Activated naive CD8-positive, alpha-beta T cell treated with anti-CD3 and anti-CD28 coated beads, Interleukin-2, amount 10 ng/mL, durations not matched to agents 7 days and 5 days (primary cell): ENCODE results near the gene C1QTNF6. TPM values are rescaled to one million over a fixed set of nuclear protein-coding genes. Genes with fewer than 3 reads are reported as not detected.

Source experiments
- ATAC-seq: fragments of 150-1000 bp; cut with Tn5 transposase; one replicate; pipeline ENCODE4 v1.10.0; 2021; ENCODE audit warnings: low read depth, moderate library complexity
- POLR2A ChIA-PET: fragments of 350-600 bp; sonication (Branson Sonifier 250); formaldehyde crosslinking; loops from one replicate; lab custom pipeline; 2021; ENCODE audit warnings: antibody characterized with exemption; lab: Charles Lee
- DNase-seq: peaks from one replicate; pipeline ENCODE4 v3.0.0; 2021
- H3K27ac Mint-ChIP-seq: one replicate; pipeline ENCODE4 v1.8.0; 2022; ENCODE audit warnings: mild to moderate bottlenecking, mixed read lengths
- H3K27me3 Mint-ChIP-seq: one replicate; pipeline ENCODE4 v1.8.0; 2022; ENCODE audit warnings: mild to moderate bottlenecking, moderate library complexity, mixed read lengths
- H3K36me3 Mint-ChIP-seq: one replicate; pipeline ENCODE4 v1.8.0; 2021; ENCODE audit warnings: mild to moderate bottlenecking, mixed read lengths
- H3K4me1 Mint-ChIP-seq: one replicate; pipeline ENCODE4 v1.8.0; 2021; ENCODE audit warnings: mixed read lengths
- H3K4me3 Mint-ChIP-seq: one replicate; pipeline ENCODE4 v1.8.0; 2022; ENCODE audit warnings: mild to moderate bottlenecking, moderate library complexity, mixed read lengths
- H3K9me3 Mint-ChIP-seq: one replicate; pipeline ENCODE4 v1.8.0; 2021; ENCODE audit warnings: mixed read lengths
- total RNA-seq, 2 experiments: library from RNA; stranded (reverse); gene quantifications; one replicate each; pipeline ENCODE4 v1.2.3, GENCODE V29; 2021

The C1QTNF6 gene
- total RNA-seq, 2 experiments from 2014 or later = 15.2 to 15.7 TPM

GRCh38 chr22:37229012-37229804, 41.2 kb upstream of the C1QTNF6 start:
- POLR2A ChIA-PET = interaction anchor here (0.6 to 7.6 kb wide), 14 partner anchors 10 to 804 kb away, joined by 3 to 424 read pairs (median 4); partner anchors contain the start of genes CYTH4, IL2RB, MFNG and RAC2
- Mint-ChIP-seq H3K9me3 (no peaks in the 10 kb centered on the region), H3K27me3 (no peaks in the 10 kb centered on the region), H3K27ac (peak overlapping the region; percentile 99), H3K36me3 (peaks cover 66% of the 10 kb centered on the region), H3K4me3 (peak overlapping the region; percentile 84), H3K4me1 (peaks cover 85% of the 10 kb centered on the region)
- DNase-seq (peak; percentile 59), ATAC-seq (peak; percentile 20)

- Mint-ChIP-seq H3K36me3 (peaks cover 72% of the 10 kb centered on the region), H3K27me3 (no peaks in the 10 kb centered on the region), H3K4me3 (peak overlapping the region; percentile 84), H3K4me1 (peaks cover 85% of the 10 kb centered on the region), H3K9me3 (no peaks in the 10 kb centered on the region), H3K27ac (peak overlapping the region; percentile 99)
- ATAC-seq = peak; percentile 21
- POLR2A ChIA-PET = interaction anchor here (0.9 to 7.6 kb wide), 8 partner anchors 10 to 258 kb away, joined by 3 to 424 read pairs (median 5); partner anchors contain the start of genes CYTH4, IL2RB, MFNG and RAC2
- peak; percentile 62 for DNase-seq
Observed at GRCh38 chr22:37228106-37229011, 40.3 kb upstream of the C1QTNF6 start.

- H3K4me1 Mint-ChIP-seq = peaks cover 85% of the 10 kb centered on the region
- peaks cover 1% of the 10 kb centered on the region for H3K9me3 Mint-ChIP-seq
- H3K27ac Mint-ChIP-seq = peak overlapping the region; percentile 93
- ATAC-seq (no peak), DNase-seq (no peak)
- peak overlapping the region; percentile 50 for H3K4me3 Mint-ChIP-seq
- H3K36me3 Mint-ChIP-seq = peaks cover 70% of the 10 kb centered on the region
- POLR2A ChIA-PET = interaction anchor here (1.7 to 12.1 kb wide), 3 partner anchors 14 to 34 kb away, joined by 4 to 327 read pairs (median 8); partner anchors contain the start of gene RAC2
- H3K27me3 Mint-ChIP-seq = no peaks in the 10 kb centered on the region
Observed at GRCh38 chr22:37226514-37226913, 38.5 kb upstream of the C1QTNF6 start.

GRCh38 chr22:37226087-37226486, 38.0 kb upstream of the C1QTNF6 start:
- peak overlapping the region; percentile 93 for H3K27ac Mint-ChIP-seq
- H3K36me3 Mint-ChIP-seq = peaks cover 67% of the 10 kb centered on the region
- POLR2A ChIA-PET = interaction anchor here (1.7 to 12.1 kb wide), 3 partner anchors 15 to 35 kb away, joined by 4 to 327 read pairs (median 8); partner anchors contain the start of gene RAC2
- no peak for ATAC-seq
- no peaks in the 10 kb centered on the region for H3K27me3 Mint-ChIP-seq
- H3K4me1 Mint-ChIP-seq = peaks cover 85% of the 10 kb centered on the region
- peaks cover 2% of the 10 kb centered on the region for H3K9me3 Mint-ChIP-seq
- H3K4me3 Mint-ChIP-seq = peak overlapping the region; percentile 50
- DNase-seq = no peak

- POLR2A ChIA-PET = interaction anchor here (1.7 to 12.1 kb wide), 3 partner anchors 16 to 35 kb away, joined by 4 to 327 read pairs (median 8); partner anchors contain the start of gene RAC2
- Mint-ChIP-seq H3K4me1 (peaks cover 84% of the 10 kb centered on the region), H3K27me3 (no peaks in the 10 kb centered on the region), H3K9me3 (peaks cover 2% of the 10 kb centered on the region), H3K27ac (peak overlapping the region; percentile 93), H3K36me3 (peaks cover 67% of the 10 kb centered on the region), H3K4me3 (peak overlapping the region; percentile 24)
- no peak for ATAC-seq
- no peak for DNase-seq
Observed at GRCh38 chr22:37225481-37225880, 37.4 kb upstream of the C1QTNF6 start.

GRCh38 chr22:37224757-37225420, 36.8 kb upstream of the C1QTNF6 start:
- peak overlapping the region; percentile 41 for H3K4me3 Mint-ChIP-seq

GRCh38 chr22:37223965-37224551, 36.0 kb upstream of the C1QTNF6 start:
- H3K36me3 Mint-ChIP-seq = peaks cover 63% of the 10 kb centered on the region
- peak overlapping the region; percentile 58 for H3K4me3 Mint-ChIP-seq
- peak; percentile 9 for ATAC-seq
- DNase-seq = no peak
- H3K27ac Mint-ChIP-seq = peak overlapping the region; percentile 93
- H3K4me1 Mint-ChIP-seq = peaks cover 79% of the 10 kb centered on the region
- H3K27me3 Mint-ChIP-seq = no peaks in the 10 kb centered on the region
- POLR2A ChIA-PET = interaction anchor here (0.7 to 12.1 kb wide), 4 partner anchors 9 to 144 kb away, joined by 3 to 327 read pairs (median 8); partner anchors contain the start of gene RAC2
- H3K9me3 Mint-ChIP-seq = peaks cover 2% of the 10 kb centered on the region

More at GRCh38 chr22:37224757-37225420, 36.8 kb upstream of the C1QTNF6 start:
- no peaks in the 10 kb centered on the region for H3K27me3 Mint-ChIP-seq
- no peak for DNase-seq
- H3K9me3 Mint-ChIP-seq = peaks cover 2% of the 10 kb centered on the region
- POLR2A ChIA-PET = interaction anchor here (0.6 to 12.1 kb wide), 5 partner anchors 15 to 340 kb away, joined by 4 to 327 read pairs (median 8); partner anchors contain the start of gene RAC2
- peaks cover 81% of the 10 kb centered on the region for H3K4me1 Mint-ChIP-seq
- peak overlapping the region; percentile 93 for H3K27ac Mint-ChIP-seq
- H3K36me3 Mint-ChIP-seq = peaks cover 68% of the 10 kb centered on the region
- ATAC-seq = no peak

- peak overlapping the region; percentile 93 for H3K27ac Mint-ChIP-seq
- peak; percentile 37 for ATAC-seq
- DNase-seq = peak; percentile 62
- peaks cover 78% of the 10 kb centered on the region for H3K4me1 Mint-ChIP-seq
- H3K9me3 Mint-ChIP-seq = peaks cover 2% of the 10 kb centered on the region
- POLR2A ChIA-PET = interaction anchor here (0.6 to 12.1 kb wide), 14 partner anchors 9 to 386 kb away, joined by 3 to 327 read pairs (median 6); partner anchors contain the start of genes GGA1, IL2RB and RAC2
- H3K4me3 Mint-ChIP-seq = peak overlapping the region; percentile 92
- no peaks in the 10 kb centered on the region for H3K27me3 Mint-ChIP-seq
- H3K36me3 Mint-ChIP-seq = peaks cover 54% of the 10 kb centered on the region
Observed at GRCh38 chr22:37222440-37222971, 34.5 kb upstream of the C1QTNF6 start.

GRCh38 chr22:37221424-37222333, 33.6 kb upstream of the C1QTNF6 start:
- peaks cover 58% of the 10 kb centered on the region for H3K36me3 Mint-ChIP-seq

GRCh38 chr22:37220543-37220981, 32.5 kb upstream of the C1QTNF6 start:
- peak overlapping the region; percentile 92 for H3K4me3 Mint-ChIP-seq
- DNase-seq (no peak), ATAC-seq (no peak)
- no peaks in the 10 kb centered on the region for H3K27me3 Mint-ChIP-seq
- peaks cover 2% of the 10 kb centered on the region for H3K9me3 Mint-ChIP-seq
- H3K36me3 Mint-ChIP-seq = peaks cover 51% of the 10 kb centered on the region
- H3K4me1 Mint-ChIP-seq = peaks cover 80% of the 10 kb centered on the region
- POLR2A ChIA-PET = interaction anchor here (1.5 to 12.1 kb wide), 7 partner anchors 10 to 141 kb away, joined by 4 to 327 read pairs (median 16); partner anchors contain the start of gene RAC2
- H3K27ac Mint-ChIP-seq = peak overlapping the region; percentile 93

More at GRCh38 chr22:37221424-37222333, 33.6 kb upstream of the C1QTNF6 start:
- no peak for ATAC-seq
- POLR2A ChIA-PET = interaction anchor here (0.7 to 12.1 kb wide), 10 partner anchors 9 to 142 kb away, joined by 3 to 327 read pairs (median 12); partner anchors contain the start of genes IL2RB and RAC2
- no peaks in the 10 kb centered on the region for H3K27me3 Mint-ChIP-seq
- peak overlapping the region; percentile 93 for H3K27ac Mint-ChIP-seq
- peaks cover 2% of the 10 kb centered on the region for H3K9me3 Mint-ChIP-seq
- H3K4me1 Mint-ChIP-seq = peaks cover 82% of the 10 kb centered on the region
- no peak for DNase-seq
- peak overlapping the region; percentile 92 for H3K4me3 Mint-ChIP-seq
